ENCODE results near the gene INSC. TPM values are rescaled to one million over a fixed set of nuclear protein-coding genes. Genes with fewer than 3 reads are reported as not detected.

INSC gene
- total and polyA plus RNA-seq, 2 of the 8 experiments (the other 6 are each of a cell fraction or from before 2014, with no cell fraction given): 0.58 to 0.59 TPM

GRCh38 chr11:15176646-15177163 lies 62.0 kb downstream of the INSC start:
- Histone ChIP-seq H3K23me2 (ENCODE audit: low read depth, low read length) (no peaks in the 10 kb centered on the region; the same call in 1 of the 2 replicates), H3K18ac (ENCODE audit: extremely low read depth, low read length) (no peak overlapping the region), H3K4ac (replicated peaks; ENCODE audit: insufficient read length, low read depth, low read length) (no peak overlapping the region), H3K4me3 (ENCODE audit: extremely low read depth in 1 of 4, insufficient read depth in 2 of 4, low read depth in 3 of 4, low read length in 4 of 4) (no peak overlapping the region), H3K9ac (replicated peaks in 1 of 4; ENCODE audit: extremely low read depth in 1 of 4, low read depth in 3 of 4, low read length in 3 of 4) (no peak overlapping the region), H2BK5ac (ENCODE audit: low read depth, low read length) (no peak overlapping the region), H3K79me1 (ENCODE audit: low read depth, low read length) (no peaks in the 10 kb centered on the region), H3K36me3 (ENCODE audit: control insufficient read depth in 2 of 4, insufficient read depth in 4 of 4, low read length in 3 of 4) (no peaks in the 10 kb centered on the region), H2BK12ac (ENCODE audit: low read depth, low read length) (no peak overlapping the region), H3K4me2 (ENCODE audit: insufficient read depth in 1 of 2, low read depth in 2 of 2, low read length in 2 of 2) (no peak overlapping the region), H4K91ac (replicated peaks; ENCODE audit: insufficient read length, low read length) (no peak overlapping the region), H2AK5ac (ENCODE audit: low read depth, low read length) (no peak overlapping the region), H2BK20ac (ENCODE audit: low read length) (no peak overlapping the region), H3K27me3 (replicated peaks in 1 of 4; ENCODE audit: control insufficient read depth in 3 of 4, extremely low read depth in 1 of 4, insufficient read depth in 3 of 4, low read length in 3 of 4) (no peaks in the 10 kb centered on the region), H4K20me1 (replicated peaks in 1 of 2; ENCODE audit: control insufficient read depth in 1 of 2, insufficient read depth in 2 of 2, low read length in 2 of 2) (no peaks in the 10 kb centered on the region), H4K5ac (ENCODE audit: insufficient read length, low read depth, low read length) (no peak overlapping the region), H3K79me2 (ENCODE audit: control insufficient read depth in 1 of 2, insufficient read depth in 2 of 2, low read length in 2 of 2) (no peaks in the 10 kb centered on the region), H2AFZ (ENCODE audit: low read length) (no peak overlapping the region), H4K8ac (ENCODE audit: extremely low read depth, insufficient read depth, low read length) (no peak overlapping the region), H3K23ac (ENCODE audit: insufficient read length) (no peak overlapping the region), H3K9me3 (ENCODE audit: insufficient read depth in 2 of 2, low read depth in 1 of 2, low read length in 1 of 2) (no peaks in the 10 kb centered on the region), H3K27ac (ENCODE audit: low read depth, low read length) (no peak overlapping the region), H3K14ac (ENCODE audit: insufficient read length) (no peak overlapping the region), H2BK15ac (ENCODE audit: low read length) (no peak overlapping the region), H2BK120ac (replicated peaks; ENCODE audit: low read depth, low read length) (no peak overlapping the region), H3K4me1 (replicated peaks in 1 of 4; ENCODE audit: control insufficient read depth in 3 of 4, insufficient read depth in 4 of 4, low read length in 3 of 4) (no peaks in the 10 kb centered on the region), H3K56ac (replicated peaks; ENCODE audit: insufficient read length, low read depth, low read length) (no peak overlapping the region)
- CTCF ChIA-PET (ENCODE audit: partially characterized antibody): interaction anchor here (0.9 to 2.5 kb wide), 5 partner anchors 14 to 268 kb away, joined by 4 to 7 read pairs (median 6); no protein-coding TSS in a partner anchor
- no peak for DNase-seq (ENCODE audit: low read depth in 1 of 2, low spot score in 2 of 2)
- 88% methylated on average over 5 of the region's 5 CpGs; no CpG with 5 or more reads in 1 of the 2 experiments for WGBS, 2 experiments (ENCODE audit: extremely low coverage in 1 of 2, insufficient coverage in 1 of 2, insufficient read length in 1 of 2, insufficient replicate concordance in 2 of 2, low coverage in 1 of 2, low lambda C conversion rate in 2 of 2, missing lambda C conversion rate in 1 of 2)
- POLR2A ChIA-PET (ENCODE audit: partially characterized antibody): no interaction called here
- TF ChIP-seq SIRT6 (IDR thresholded peaks at IDR 0.05; ENCODE audit: low read length) (no peak), CEBPB (IDR thresholded peaks at IDR 0.05; ENCODE audit: low read depth, low read length) (no peak)
- FAIRE-seq: no peak
